Measurements from ENCODE around the gene ATMIN. TPM values are rescaled to one million over a fixed set of nuclear protein-coding genes. Genes with fewer than 3 reads are reported as not detected.

Gene ATMIN
- total and polyA plus RNA-seq, 2 donors (not counting 3 experiments of a cell fraction or from before 2014, with no cell fraction given) = 15.0 to 22.4 TPM

GRCh38 chr16:81008505-81008789 is 27.2 kb upstream of the ATMIN start:
- Histone ChIP-seq H3K9me1 (replicated peaks; ENCODE audit: control insufficient read depth, extremely low read depth, insufficient read depth, low read length) (no peaks in the 10 kb centered on the region), H3K79me2 (ENCODE audit: control insufficient read depth, insufficient read depth, low read length) (peaks cover 75% of the 10 kb centered on the region), H3K36me3 (ENCODE audit: control insufficient read depth in 2 of 2, extremely low read depth in 1 of 2, insufficient read depth in 2 of 2, low read length in 2 of 2) (peaks cover 0 to 4% of the 10 kb centered on the region in 2 experiments), H2AFZ (ENCODE audit: low read depth, low read length) (no peak overlapping the region), H3K4me2 (ENCODE audit: insufficient read depth, low read length) (peak overlapping the region; percentile 66), H3K4me1 (ENCODE audit: control insufficient read depth, extremely low read depth, insufficient read depth, low read length) (peaks cover 19% of the 10 kb centered on the region), H3K9ac (replicated peaks; ENCODE audit: extremely low read depth, insufficient read depth, low read length) (no peak overlapping the region), H3K27ac (ENCODE audit: insufficient read depth, low read depth, low read length) (no peak overlapping the region), H3K27me3 (ENCODE audit: control insufficient read depth in 2 of 2, insufficient read depth in 2 of 2, low read length in 2 of 2) (no peaks in the 10 kb centered on the region), H3K9me3 (replicated peaks; ENCODE audit: control insufficient read depth, insufficient read depth, low read length) (no peaks in the 10 kb centered on the region), H3K4me3 (replicated peaks in 1 of 3; ENCODE audit: insufficient read depth in 1 of 3, low read depth in 1 of 3, low read length in 3 of 3) (peak overlapping the region in 1 of 3 experiments; percentile 83), H4K20me1 (replicated peaks; ENCODE audit: control insufficient read depth, extremely low read depth, insufficient read depth, low read length) (no peaks in the 10 kb centered on the region)
- TF ChIP-seq MYC (IDR thresholded peaks at IDR 0.05; ENCODE audit: low read depth, low read length) (no peak), POLR2A (IDR thresholded peaks at IDR 0.05; ENCODE audit: low read depth, low read length) (no peak), JUN (IDR thresholded peaks at IDR 0.05; ENCODE audit: borderline replicate concordance, insufficient read depth, insufficient read length, low read depth) (no peak), CTCF (IDR thresholded peaks at IDR 0.05; ENCODE audit: extremely low read depth in 1 of 2, insufficient read depth in 1 of 2, low read depth in 1 of 2, low read length in 2 of 2) (no peak), POLR2AphosphoS5 (IDR thresholded peaks at IDR 0.05; ENCODE audit: insufficient read depth, low read depth, low read length) (no peak), FOS (IDR thresholded peaks at IDR 0.05; ENCODE audit: borderline replicate concordance, insufficient read depth, low read length) (no peak), EZH2 (IDR thresholded peaks at IDR 0.05; ENCODE audit: borderline replicate concordance, low read depth, low read length, severe bottlenecking) (no peak), GATA2 (IDR thresholded peaks at IDR 0.05; ENCODE audit: insufficient read depth, insufficient read length, low read depth, low read length) (no peak), MAX (IDR thresholded peaks at IDR 0.05; ENCODE audit: insufficient read depth, insufficient read length) (no peak)
- no peak for DNase-seq (ENCODE audit: low read depth, low spot score)
- FAIRE-seq = peak; percentile 24
- POLR2A ChIA-PET = no interaction called here
- intact Hi-C loops (cut with micrococcal nuclease) (no loop called here), dilution Hi-C loops (cut with MboI; ENCODE audit: extremely low pct_ligation_motif_present, low sequenced_read_pairs) (no loop called here)
- CTCF ChIA-PET = interaction anchor here (1.1 to 2.4 kb wide), 3 partner anchors 10 to 33 kb away, joined by 3 to 7 read pairs (median 7); partner anchors contain the start of gene ATMIN
- BruUV-seq (replicated peaks) = no TSS peak

Data from endothelial cell of umbilical vein (primary cell).